ENCODE results near the gene LINGO4.

GRCh38 chr1:151814971-151815545 lies 9.8 kb upstream of the LINGO4 start:
- TF ChIP-seq ATF2 (CRISPR knock-in tag; IDR thresholded peaks at IDR 0.05; ENCODE audit: borderline replicate concordance, low read depth) = no peak
- TF ChIP-seq USF1 (CRISPR knock-in tag; IDR thresholded peaks at IDR 0.05) = no peak
- TF ChIP-seq SP1 (CRISPR knock-in tag; conservative IDR thresholded peaks at IDR 0.05) = no peak
- no peak for TF ChIP-seq CTCF (IDR thresholded peaks at IDR 0.05)
- TF ChIP-seq USF2 (CRISPR knock-in tag; IDR thresholded peaks at IDR 0.05) = no peak
- TF ChIP-seq CREM (CRISPR knock-in tag; IDR thresholded peaks at IDR 0.05) = no peak
- no peak for TF ChIP-seq ATF6 (CRISPR knock-in tag; IDR thresholded peaks at IDR 0.05)
- TF ChIP-seq ATF3 (CRISPR knock-in tag; conservative IDR thresholded peaks at IDR 0.05) = no peak
- TF ChIP-seq CREB1 (CRISPR knock-in tag; IDR thresholded peaks at IDR 0.05) = no peak
